GM10266 (cell line): ENCODE results near the gene HIGD2A.

Experiments
- DNase-seq: peaks from one replicate; pipeline ENCODE4 v3.0.0; 2012; ENCODE audit errors: extremely low spot score
- CTCF ChIP-seq: IDR thresholded peaks from 2 replicates; pipeline ENCODE4 v1.5.1; 2012; ENCODE audit warnings: mild to moderate bottlenecking, low read depth; ENCODE audit not compliant: control insufficient read depth, insufficient read depth; ENCODE audit errors: missing control alignments

Gene HIGD2A

GRCh38 chr5:176388003-176388443, 528 bp upstream of the HIGD2A start:
- DNase-seq, result no peak
- no peak for TF ChIP-seq CTCF

GRCh38 chr5:176389135-176390123, 878 bp downstream of the HIGD2A start:
- no peak for DNase-seq
- no peak for TF ChIP-seq CTCF

- no peak for TF ChIP-seq CTCF
- DNase-seq, result no peak
Measured at GRCh38 chr5:176391479-176391878, 2.9 kb downstream of the HIGD2A start.

GRCh38 chr5:176391999-176392398, 3.4 kb downstream of the HIGD2A start:
- TF ChIP-seq CTCF, result no peak
- DNase-seq, result no peak

GRCh38 chr5:176392526-176392925, 4.0 kb downstream of the HIGD2A start:
- TF ChIP-seq CTCF, result no peak
- DNase-seq, result no peak

GRCh38 chr5:176394096-176394495, 5.5 kb downstream of the HIGD2A start:
- TF ChIP-seq CTCF, result no peak

More at GRCh38 chr5:176394096-176394495, 5.5 kb downstream of the HIGD2A start:
- no peak for DNase-seq
